IgD-negative memory B cell (primary cell): Measurements from ENCODE around the gene HDDC3. TPM values are rescaled to one million over a fixed set of nuclear protein-coding genes. Genes with fewer than 3 reads are reported as not detected.

Source experiments
- H3K27ac Mint-ChIP-seq, 3 donors: one replicate each; pipeline ENCODE4 v1.8.0; 2020 to 2022; ENCODE audit warnings: mild to moderate bottlenecking in 3 of 3, mixed read lengths in 3 of 3, moderate library complexity in 1 of 3
- H3K27me3 Mint-ChIP-seq: one replicate; pipeline ENCODE4 v1.8.0; 2021; ENCODE audit warnings: mixed read lengths
- H3K36me3 Mint-ChIP-seq: one replicate; pipeline ENCODE4 v1.8.0; 2020; ENCODE audit warnings: mild to moderate bottlenecking, mixed read lengths
- H3K4me1 Mint-ChIP-seq, 3 donors: one replicate each; pipeline ENCODE4 v1.8.0; 2020 to 2022; ENCODE audit warnings: mixed read lengths in 3 of 3, mild to moderate bottlenecking in 1 of 3
- H3K4me3 Mint-ChIP-seq, 4 donors: one replicate each; pipeline ENCODE4 v1.8.0; 2020 to 2022; ENCODE audit warnings: mild to moderate bottlenecking in 4 of 4, mixed read lengths in 4 of 4, moderate library complexity in 3 of 4
- H3K9me3 Mint-ChIP-seq, 3 donors: one replicate each; pipeline ENCODE4 v1.8.0; 2020 to 2021; ENCODE audit warnings: mixed read lengths in 3 of 3, mild to moderate bottlenecking in 1 of 3
- polyA plus RNA-seq: library from polyadenylated mRNA; unstranded; fragments of 300-500 nt; fragmentation: Illumina TruSeq; gene quantifications from one replicate; pipeline ENCODE4 v1.2.3, GENCODE V29; 2021

The HDDC3 gene
- polyA plus RNA-seq, 1 donor from 2014 or later, result 29.4 TPM

- no peaks in the 10 kb centered on the region for H3K9me3 Mint-ChIP-seq
- H3K4me3 Mint-ChIP-seq, result no peak overlapping the region
- no peak overlapping the region for H3K27ac Mint-ChIP-seq
- H3K4me1 Mint-ChIP-seq, result no peaks in the 10 kb centered on the region
- H3K36me3 Mint-ChIP-seq, result peaks cover 3% of the 10 kb centered on the region
- H3K27me3 Mint-ChIP-seq, result no peaks in the 10 kb centered on the region
These were observed 14.2 kb upstream of the HDDC3 start for GRCh38 chr15:90946538-90946937.

GRCh38 chr15:90945091-90945490 lies 12.7 kb upstream of the HDDC3 start:
- Mint-ChIP-seq H3K27ac (peak overlapping the region in 1 of 3 donors; percentile 42), H3K27me3 (no peaks in the 10 kb centered on the region), H3K9me3 (no peaks in the 10 kb centered on the region), H3K4me1 (no peaks in the 10 kb centered on the region), H3K36me3 (no peaks in the 10 kb centered on the region), H3K4me3 (no peak overlapping the region)

GRCh38 chr15:90942354-90943120 lies 10.2 kb upstream of the HDDC3 start:
- peak overlapping the region in 1 of 3 donors; percentile 43 for H3K27ac Mint-ChIP-seq
- no peaks in the 10 kb centered on the region for H3K4me1 Mint-ChIP-seq
- no peak overlapping the region for H3K4me3 Mint-ChIP-seq
- H3K27me3 Mint-ChIP-seq, result no peaks in the 10 kb centered on the region
- no peaks in the 10 kb centered on the region for H3K9me3 Mint-ChIP-seq
- no peaks in the 10 kb centered on the region for H3K36me3 Mint-ChIP-seq

- Mint-ChIP-seq H3K4me3 (no peak overlapping the region), H3K36me3 (no peaks in the 10 kb centered on the region), H3K27ac (no peak overlapping the region)
These were observed 8.7 kb upstream of the HDDC3 start for GRCh38 chr15:90941038-90941437.

GRCh38 chr15:90939756-90940155 lies 7.4 kb upstream of the HDDC3 start:
- Mint-ChIP-seq H3K27me3 (no peaks in the 10 kb centered on the region), H3K9me3 (no peaks in the 10 kb centered on the region), H3K27ac (no peak overlapping the region), H3K4me3 (peak overlapping the region in 1 of 4 donors; percentile 43), H3K36me3 (no peaks in the 10 kb centered on the region), H3K4me1 (peaks cover 9 to 12% (median 11%) of the 10 kb centered on the region in 3 donors)

More at GRCh38 chr15:90941038-90941437, 8.7 kb upstream of the HDDC3 start:
- Mint-ChIP-seq H3K4me1 (peaks cover 7 to 8% (median 8%) of the 10 kb centered on the region in 3 donors), H3K27me3 (no peaks in the 10 kb centered on the region), H3K9me3 (no peaks in the 10 kb centered on the region)

- Mint-ChIP-seq H3K9me3 (no peaks in the 10 kb centered on the region), H3K4me1 (peaks cover 14 to 16% (median 15%) of the 10 kb centered on the region in 3 donors), H3K27me3 (no peaks in the 10 kb centered on the region), H3K27ac (no peak overlapping the region), H3K36me3 (no peaks in the 10 kb centered on the region), H3K4me3 (no peak overlapping the region)
These were observed 5.9 kb upstream of the HDDC3 start for GRCh38 chr15:90938261-90938660.

GRCh38 chr15:90936823-90937222 lies 4.5 kb upstream of the HDDC3 start:
- H3K27me3 Mint-ChIP-seq, result no peaks in the 10 kb centered on the region
- H3K27ac Mint-ChIP-seq, result peak overlapping the region in 2 of 3 donors; percentile 36 to 85

GRCh38 chr15:90934949-90935751 lies 2.8 kb upstream of the HDDC3 start, which contains the start of gene UNC45A:
TSS of gene UNC45A (plus strand) at chr15:90935285. CDS start at chr15:90935325, 40 bp downstream.
- H3K4me1 Mint-ChIP-seq, result peaks cover 25 to 33% (median 29%) of the 10 kb centered on the region in 3 donors
- H3K4me3 Mint-ChIP-seq, result peak within 1 kb of the TSS; percentile 87 to 97 (median 94)
- H3K9me3 Mint-ChIP-seq, result no peaks in the 10 kb centered on the region
- no peaks in the 10 kb centered on the region for H3K36me3 Mint-ChIP-seq
- no peaks in the 10 kb centered on the region for H3K27me3 Mint-ChIP-seq
- peak within 1 kb of the TSS; percentile 85 to 98 (median 91) for H3K27ac Mint-ChIP-seq

More at GRCh38 chr15:90936823-90937222, 4.5 kb upstream of the HDDC3 start:
- Mint-ChIP-seq H3K4me1 (peaks cover 18 to 20% (median 20%) of the 10 kb centered on the region in 3 donors), H3K4me3 (peak overlapping the region; percentile 87 to 97 (median 94)), H3K36me3 (no peaks in the 10 kb centered on the region), H3K9me3 (no peaks in the 10 kb centered on the region)

GRCh38 chr15:90934256-90934948 lies 2.1 kb upstream of the HDDC3 start:
- Mint-ChIP-seq H3K9me3 (no peaks in the 10 kb centered on the region), H3K27me3 (no peaks in the 10 kb centered on the region), H3K4me3 (peak overlapping the region; percentile 87 to 97 (median 94)), H3K27ac (peak overlapping the region; percentile 11 to 98 (median 91)), H3K4me1 (peaks cover 32 to 40% (median 33%) of the 10 kb centered on the region in 3 donors), H3K36me3 (no peaks in the 10 kb centered on the region)

GRCh38 chr15:90933301-90933700 lies 952 bp upstream of the HDDC3 start:
- H3K4me1 Mint-ChIP-seq, result peaks cover 35 to 42% (median 39%) of the 10 kb centered on the region in 3 donors
- no peaks in the 10 kb centered on the region for H3K9me3 Mint-ChIP-seq
- no peaks in the 10 kb centered on the region for H3K36me3 Mint-ChIP-seq

GRCh38 chr15:90932660-90932991 lies 277 bp upstream of the HDDC3 start:
- H3K4me3 Mint-ChIP-seq, result peak overlapping the region; percentile 81 to 100 (median 98)
- no peaks in the 10 kb centered on the region for H3K27me3 Mint-ChIP-seq
- peak overlapping the region; percentile 99 for H3K27ac Mint-ChIP-seq
- H3K9me3 Mint-ChIP-seq, result no peaks in the 10 kb centered on the region
- peaks cover 35 to 42% (median 39%) of the 10 kb centered on the region in 3 donors for H3K4me1 Mint-ChIP-seq
- H3K36me3 Mint-ChIP-seq, result no peaks in the 10 kb centered on the region

More at GRCh38 chr15:90933301-90933700, 952 bp upstream of the HDDC3 start:
- peak overlapping the region in 2 of 3 donors; percentile 31 to 69 for H3K27ac Mint-ChIP-seq
- H3K27me3 Mint-ChIP-seq, result no peaks in the 10 kb centered on the region
- peak overlapping the region; percentile 16 to 100 (median 80) for H3K4me3 Mint-ChIP-seq

- Mint-ChIP-seq H3K27me3 (no peaks in the 10 kb centered on the region), H3K4me3 (peak overlapping the region; percentile 97 to 100 (median 100)), H3K4me1 (peaks cover 32 to 39% (median 36%) of the 10 kb centered on the region in 3 donors), H3K36me3 (no peaks in the 10 kb centered on the region), H3K9me3 (no peaks in the 10 kb centered on the region), H3K27ac (peak overlapping the region; percentile 99)
These were observed 848 bp downstream of the HDDC3 start for GRCh38 chr15:90931575-90931827.

GRCh38 chr15:90930861-90931574 lies 1.3 kb downstream of the HDDC3 start:
- H3K27ac Mint-ChIP-seq, result peak overlapping the region; percentile 99
- no peaks in the 10 kb centered on the region for H3K36me3 Mint-ChIP-seq
- H3K27me3 Mint-ChIP-seq, result no peaks in the 10 kb centered on the region
- H3K4me3 Mint-ChIP-seq, result peak overlapping the region; percentile 97 to 100 (median 100)
- no peaks in the 10 kb centered on the region for H3K9me3 Mint-ChIP-seq
- H3K4me1 Mint-ChIP-seq, result peaks cover 27 to 34% (median 31%) of the 10 kb centered on the region in 3 donors

GRCh38 chr15:90929246-90930019 lies 2.9 kb downstream of the HDDC3 start:
- Mint-ChIP-seq H3K4me3 (peak overlapping the region; percentile 88 to 100 (median 100)), H3K9me3 (no peaks in the 10 kb centered on the region), H3K36me3 (peaks cover 2% of the 10 kb centered on the region), H3K27me3 (no peaks in the 10 kb centered on the region), H3K27ac (peak overlapping the region; percentile 98 to 99 (median 99)), H3K4me1 (peaks cover 28 to 30% (median 29%) of the 10 kb centered on the region in 3 donors)
